Liver (tissue), 9 donors: Measurements from ENCODE around the gene CCRL2. TPM values are rescaled to one million over a fixed set of nuclear protein-coding genes. Genes with fewer than 3 reads are reported as not detected.
"Not testable (repeated sequence)": the region's sequence is repeated elsewhere in the genome, so short reads cannot be mapped to it uniquely, and the experiment has no call there.

Source experiments
- DNase-seq: peaks from one replicate; pipeline ENCODE4 v3.0.0-alpha.2; 2017; ENCODE audit warnings: low spot score
- H3K27ac ChIP-seq, 2 donors: one replicate each; pipeline ENCODE4 v1.7.0; 2013; ENCODE audit warnings: inconsistent platforms in 2 of 2, low read length in 2 of 2, control low read depth in 1 of 2, low read depth in 1 of 2, mild to moderate bottlenecking in 1 of 2
- H3K27me3 ChIP-seq, 4 donors: one replicate each; pipeline versions ENCODE4 v1.6.1 to v1.7.0; 2013; ENCODE audit warnings: low read length in 3 of 4, inconsistent platforms in 1 of 4, mild to moderate bottlenecking in 1 of 4, moderate library complexity in 1 of 4; ENCODE audit not compliant: control insufficient read depth in 4 of 4, insufficient read depth in 4 of 4
- H3K36me3 ChIP-seq, 4 donors: one replicate each; pipeline versions ENCODE4 v1.6.1 to v1.7.0; 2013; ENCODE audit warnings: low read length in 3 of 4, mild to moderate bottlenecking in 3 of 4, low read depth in 1 of 4, moderate library complexity in 1 of 4; ENCODE audit not compliant: control insufficient read depth in 4 of 4, insufficient read depth in 3 of 4
- H3K4me1 ChIP-seq, 4 donors: one replicate each; pipeline versions ENCODE4 v1.6.1 to v1.7.0; 2013; ENCODE audit warnings: low read length in 3 of 4, mild to moderate bottlenecking in 3 of 4, moderate library complexity in 1 of 4; ENCODE audit not compliant: control insufficient read depth in 4 of 4, insufficient read depth in 4 of 4
- H3K4me3 ChIP-seq, 3 donors: one replicate each; pipeline versions ENCODE4 v1.6.1 to v1.7.0; 2013; ENCODE audit warnings: low read length in 3 of 3, control low read depth in 1 of 3, low read depth in 1 of 3, mild to moderate bottlenecking in 1 of 3
- H3K9ac ChIP-seq, 2 donors: one replicate each; pipeline ENCODE4 v1.7.0; 2013; ENCODE audit warnings: low read length in 2 of 2, mild to moderate bottlenecking in 2 of 2, moderate library complexity in 2 of 2, control low read depth in 1 of 2, low read depth in 1 of 2
- H3K9me3 ChIP-seq, 4 donors: one replicate each; pipeline versions ENCODE4 v1.6.1 to v1.7.0; 2013; ENCODE audit warnings: low read length in 3 of 4; ENCODE audit not compliant: control insufficient read depth in 4 of 4
- EGR1 ChIP-seq, 2 donors: IDR thresholded peaks; 2 replicates each; pipeline ENCODE4 v1.6.1; 2016 to 2018; ENCODE audit warnings: antibody characterized with exemption in 2 of 2, low read depth in 2 of 2
- GABPA ChIP-seq, 2 donors: IDR thresholded peaks in 1 of 2; conservative IDR thresholded peaks in 1 of 2; 2 replicates each; pipeline ENCODE4 v1.6.1; 2016; ENCODE audit warnings: antibody characterized with exemption in 2 of 2, mild to moderate bottlenecking in 1 of 2, moderate library complexity in 1 of 2
- HNF4A ChIP-seq, 2 donors: conservative IDR thresholded peaks; 2 replicates each; pipeline ENCODE4 v1.6.1; 2016; ENCODE audit warnings: antibody characterized with exemption in 2 of 2, mild to moderate bottlenecking in 2 of 2
- HNF4G ChIP-seq: IDR thresholded peaks from 2 replicates; pipeline ENCODE4 v1.6.1; 2016; ENCODE audit warnings: antibody characterized with exemption
- JUND ChIP-seq, 2 donors: IDR thresholded peaks; 2 replicates each; pipeline ENCODE4 v1.6.1; 2016; ENCODE audit warnings: antibody characterized with exemption in 2 of 2
- NR2F2 ChIP-seq: IDR thresholded peaks from 2 replicates; pipeline ENCODE4 v1.6.1; 2016; ENCODE audit warnings: antibody characterized with exemption
- SP1 ChIP-seq: IDR thresholded peaks from 2 replicates; pipeline ENCODE4 v1.6.1; 2018; ENCODE audit warnings: antibody characterized with exemption, mild to moderate bottlenecking
- ZBTB33 ChIP-seq: IDR thresholded peaks from 2 replicates; pipeline ENCODE4 v1.6.1; 2016; ENCODE audit warnings: antibody characterized with exemption
- WGBS: extraction: QIAGEN DNeasy Blood & Tissue Kit; methylation state at CpG from one replicate; pipeline ENCODE4 v1.1.7; 2013; 5-methylcytosine and 5-hydroxymethylcytosine counted together
- polyA plus RNA-seq, 2 donors: library from polyadenylated mRNA; stranded (reverse) in 1 of 2; unstranded in 1 of 2; fragments of 200-250 nt in 1 of 2; fragments of >200 nt in 1 of 2; fragmentation: Nextera tagmentation in 1 of 2; extraction: Ambion mirVana in 1 of 2; gene quantifications; one replicate each; pipeline versions ENCODE4 v1.2.1 to v1.2.3, GENCODE V29; 2013 to 2015
- total RNA-seq, 2 donors: library from RNA; depleted of rRNA; stranded (reverse); fragments of >200 nt; gene quantifications; one replicate each; pipeline ENCODE4 v1.2.3, GENCODE V29; 2014
- TF ChIP-seq, protein P1 (sequence below): IDR thresholded peaks from 2 replicates; pipeline ENCODE4 v1.6.1; 2016; ENCODE audit warnings: antibody characterized with exemption, mild to moderate bottlenecking
- TF ChIP-seq, protein P2 (sequence below): IDR thresholded peaks from 2 replicates; pipeline ENCODE4 v1.6.1; 2016; ENCODE audit warnings: antibody characterized with exemption
- TF ChIP-seq, protein P3 (sequence below): IDR thresholded peaks from 2 replicates; pipeline ENCODE4 v1.6.1; 2016; ENCODE audit warnings: antibody characterized with exemption
- donor health status: healthy.
- donor health status: healthy.
- donor health status: healthy.
- donor health status: healthy.
- donor health status: healthy.

The CCRL2 gene
- total and polyA plus RNA-seq, 4 donors: 0.51 to 9.0 (median 0.81) TPM

DNA sequence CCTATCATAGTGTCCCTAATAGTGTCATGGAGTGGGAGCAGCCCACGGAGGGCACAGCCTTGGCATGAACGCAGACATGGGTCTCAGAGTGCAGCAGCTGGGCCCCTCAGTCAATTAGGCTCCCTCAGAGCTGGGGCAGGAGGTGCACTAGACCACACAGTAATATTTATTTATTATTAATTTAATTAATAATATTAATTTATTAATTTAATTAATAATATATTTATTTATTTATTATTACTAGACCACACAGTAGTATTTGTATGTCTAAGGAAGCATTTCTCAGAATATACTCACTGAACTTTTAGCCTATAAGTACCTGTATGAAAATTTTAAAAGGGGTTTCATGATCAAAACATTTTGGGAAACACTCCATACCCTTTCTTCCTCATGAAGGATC lies 5.5 kb upstream of the CCRL2 start (continued):
- TF ChIP-seq, protein P1, sequence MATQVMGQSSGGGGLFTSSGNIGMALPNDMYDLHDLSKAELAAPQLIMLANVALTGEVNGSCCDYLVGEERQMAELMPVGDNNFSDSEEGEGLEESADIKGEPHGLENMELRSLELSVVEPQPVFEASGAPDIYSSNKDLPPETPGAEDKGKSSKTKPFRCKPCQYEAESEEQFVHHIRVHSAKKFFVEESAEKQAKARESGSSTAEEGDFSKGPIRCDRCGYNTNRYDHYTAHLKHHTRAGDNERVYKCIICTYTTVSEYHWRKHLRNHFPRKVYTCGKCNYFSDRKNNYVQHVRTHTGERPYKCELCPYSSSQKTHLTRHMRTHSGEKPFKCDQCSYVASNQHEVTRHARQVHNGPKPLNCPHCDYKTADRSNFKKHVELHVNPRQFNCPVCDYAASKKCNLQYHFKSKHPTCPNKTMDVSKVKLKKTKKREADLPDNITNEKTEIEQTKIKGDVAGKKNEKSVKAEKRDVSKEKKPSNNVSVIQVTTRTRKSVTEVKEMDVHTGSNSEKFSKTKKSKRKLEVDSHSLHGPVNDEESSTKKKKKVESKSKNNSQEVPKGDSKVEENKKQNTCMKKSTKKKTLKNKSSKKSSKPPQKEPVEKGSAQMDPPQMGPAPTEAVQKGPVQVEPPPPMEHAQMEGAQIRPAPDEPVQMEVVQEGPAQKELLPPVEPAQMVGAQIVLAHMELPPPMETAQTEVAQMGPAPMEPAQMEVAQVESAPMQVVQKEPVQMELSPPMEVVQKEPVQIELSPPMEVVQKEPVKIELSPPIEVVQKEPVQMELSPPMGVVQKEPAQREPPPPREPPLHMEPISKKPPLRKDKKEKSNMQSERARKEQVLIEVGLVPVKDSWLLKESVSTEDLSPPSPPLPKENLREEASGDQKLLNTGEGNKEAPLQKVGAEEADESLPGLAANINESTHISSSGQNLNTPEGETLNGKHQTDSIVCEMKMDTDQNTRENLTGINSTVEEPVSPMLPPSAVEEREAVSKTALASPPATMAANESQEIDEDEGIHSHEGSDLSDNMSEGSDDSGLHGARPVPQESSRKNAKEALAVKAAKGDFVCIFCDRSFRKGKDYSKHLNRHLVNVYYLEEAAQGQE: no peak
- TF ChIP-seq, protein P2, sequence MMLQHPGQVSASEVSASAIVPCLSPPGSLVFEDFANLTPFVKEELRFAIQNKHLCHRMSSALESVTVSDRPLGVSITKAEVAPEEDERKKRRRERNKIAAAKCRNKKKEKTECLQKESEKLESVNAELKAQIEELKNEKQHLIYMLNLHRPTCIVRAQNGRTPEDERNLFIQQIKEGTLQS: no peak
- TF ChIP-seq ZBTB33 (no peak), HNF4G (no peak), GABPA (IDR thresholded peaks at IDR 0.05 in 1 of 2, conservative IDR thresholded peaks at IDR 0.05 in 1 of 2) (no peak)

DNA sequence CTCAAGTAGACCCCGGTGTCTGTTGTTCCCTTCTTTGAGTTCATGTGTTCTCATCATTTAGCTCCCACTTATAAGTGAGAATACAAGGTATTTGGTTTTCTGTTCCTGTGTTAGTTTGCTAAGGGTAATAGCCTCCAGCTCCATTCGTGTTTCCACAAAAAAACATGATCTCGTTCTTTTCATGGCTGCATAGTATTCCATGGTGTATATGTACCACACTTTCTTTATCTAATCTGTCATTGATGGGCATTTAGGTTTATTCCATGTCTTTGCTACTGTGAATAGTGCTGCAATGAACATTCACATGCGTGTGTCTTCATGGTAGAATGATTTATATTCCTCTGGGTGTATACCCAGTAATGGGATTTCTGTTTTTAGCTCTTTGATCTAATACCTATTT lies 4.2 kb upstream of the CCRL2 start:
- 87% methylated on average over 4 of the region's 4 CpGs for WGBS
- H3K4me3 ChIP-seq, H3K27ac ChIP-seq, H3K27me3 ChIP-seq, H3K9me3 ChIP-seq, H3K4me1 ChIP-seq, DNase-seq, H3K36me3 ChIP-seq, H3K9ac ChIP-seq: not testable (repeated sequence)

- Histone ChIP-seq H3K4me1 (peaks cover 0 to 9% (median 4%) of the 10 kb centered on the region in 4 donors), H3K9me3 (no peaks in the 10 kb centered on the region), H3K9ac (no peak overlapping the region), H3K36me3 (no peaks in the 10 kb centered on the region), H3K27ac (peak overlapping the region; percentile 41 to 72), H3K27me3 (no peaks in the 10 kb centered on the region), H3K4me3 (no peak overlapping the region)
- 21% methylated on average over 11 of the region's 11 CpGs for WGBS
- no peak for DNase-seq
- peak; percentile 40 to 53 for TF ChIP-seq HNF4A (conservative IDR thresholded peaks at IDR 0.05)
- TF ChIP-seq EGR1 (IDR thresholded peaks at IDR 0.05; ENCODE audit: low read depth in 2 of 2): no peak
- no peak for TF ChIP-seq NR2F2
- TF ChIP-seq JUND (IDR thresholded peaks at IDR 0.05): no peak
- TF ChIP-seq SP1: peak; percentile 12
- TF ChIP-seq, protein P3, sequence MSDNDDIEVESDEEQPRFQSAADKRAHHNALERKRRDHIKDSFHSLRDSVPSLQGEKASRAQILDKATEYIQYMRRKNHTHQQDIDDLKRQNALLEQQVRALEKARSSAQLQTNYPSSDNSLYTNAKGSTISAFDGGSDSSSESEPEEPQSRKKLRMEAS: peak; percentile 40
Observed at GRCh38 chr3:46405301-46406019, 1.6 kb upstream of the CCRL2 start.
